ENCODE results near the gene NRG2.

Gene NRG2

GRCh38 chr5:139803978-139804377, 239.1 kb downstream of the NRG2 start:
- no peak overlapping the region for H3K4me3 ChIP-seq (ENCODE audit: low read depth, low read length)
- TF ChIP-seq, protein P1, sequence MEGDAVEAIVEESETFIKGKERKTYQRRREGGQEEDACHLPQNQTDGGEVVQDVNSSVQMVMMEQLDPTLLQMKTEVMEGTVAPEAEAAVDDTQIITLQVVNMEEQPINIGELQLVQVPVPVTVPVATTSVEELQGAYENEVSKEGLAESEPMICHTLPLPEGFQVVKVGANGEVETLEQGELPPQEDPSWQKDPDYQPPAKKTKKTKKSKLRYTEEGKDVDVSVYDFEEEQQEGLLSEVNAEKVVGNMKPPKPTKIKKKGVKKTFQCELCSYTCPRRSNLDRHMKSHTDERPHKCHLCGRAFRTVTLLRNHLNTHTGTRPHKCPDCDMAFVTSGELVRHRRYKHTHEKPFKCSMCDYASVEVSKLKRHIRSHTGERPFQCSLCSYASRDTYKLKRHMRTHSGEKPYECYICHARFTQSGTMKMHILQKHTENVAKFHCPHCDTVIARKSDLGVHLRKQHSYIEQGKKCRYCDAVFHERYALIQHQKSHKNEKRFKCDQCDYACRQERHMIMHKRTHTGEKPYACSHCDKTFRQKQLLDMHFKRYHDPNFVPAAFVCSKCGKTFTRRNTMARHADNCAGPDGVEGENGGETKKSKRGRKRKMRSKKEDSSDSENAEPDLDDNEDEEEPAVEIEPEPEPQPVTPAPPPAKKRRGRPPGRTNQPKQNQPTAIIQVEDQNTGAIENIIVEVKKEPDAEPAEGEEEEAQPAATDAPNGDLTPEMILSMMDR (IDR thresholded peaks at IDR 0.05; ENCODE audit: control insufficient read depth, extremely low read depth, insufficient read depth) = no peak
- no peak for DNase-seq (ENCODE audit: low read depth)

- no peak overlapping the region for H3K4me3 ChIP-seq (ENCODE audit: low read depth, low read length)
- TF ChIP-seq, protein P1 (IDR thresholded peaks at IDR 0.05; ENCODE audit: control insufficient read depth, extremely low read depth, insufficient read depth) = no peak
- DNase-seq (ENCODE audit: low read depth) = no peak
These were observed 243.7 kb downstream of the NRG2 start for GRCh38 chr5:139799359-139799758.

DNA sequence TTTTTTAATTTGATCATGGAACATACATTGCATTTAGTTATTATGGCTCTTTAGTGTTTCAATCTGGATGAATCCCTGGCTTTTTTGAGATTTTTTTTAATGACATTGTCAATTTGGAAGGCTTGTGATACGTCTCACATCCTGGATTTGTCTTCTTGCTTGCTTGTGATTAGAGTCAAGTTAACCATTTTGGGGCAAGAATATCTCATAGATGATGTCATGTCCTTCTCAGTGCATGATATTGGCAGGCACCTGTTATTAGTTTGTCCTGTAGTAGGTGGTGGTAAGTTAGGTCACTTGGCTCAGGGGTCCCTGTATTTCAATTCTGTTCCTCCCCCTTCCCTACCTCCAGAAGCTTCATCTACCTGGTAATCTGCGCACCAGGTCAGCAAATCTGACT, 244.2 kb downstream of the NRG2 start:
- TF ChIP-seq, protein P1 (IDR thresholded peaks at IDR 0.05; ENCODE audit: control insufficient read depth, extremely low read depth, insufficient read depth) = no peak
- DNase-seq (ENCODE audit: low read depth) = no peak
- H3K4me3 ChIP-seq (ENCODE audit: low read depth, low read length) = no peak overlapping the region

- TF ChIP-seq, protein P1 (IDR thresholded peaks at IDR 0.05; ENCODE audit: control insufficient read depth, extremely low read depth, insufficient read depth) = no peak
- H3K4me3 ChIP-seq (ENCODE audit: low read depth, low read length) = no peak overlapping the region
- DNase-seq (ENCODE audit: low read depth) = no peak
These were observed 245.1 kb downstream of the NRG2 start for GRCh38 chr5:139797856-139798510.

DNA sequence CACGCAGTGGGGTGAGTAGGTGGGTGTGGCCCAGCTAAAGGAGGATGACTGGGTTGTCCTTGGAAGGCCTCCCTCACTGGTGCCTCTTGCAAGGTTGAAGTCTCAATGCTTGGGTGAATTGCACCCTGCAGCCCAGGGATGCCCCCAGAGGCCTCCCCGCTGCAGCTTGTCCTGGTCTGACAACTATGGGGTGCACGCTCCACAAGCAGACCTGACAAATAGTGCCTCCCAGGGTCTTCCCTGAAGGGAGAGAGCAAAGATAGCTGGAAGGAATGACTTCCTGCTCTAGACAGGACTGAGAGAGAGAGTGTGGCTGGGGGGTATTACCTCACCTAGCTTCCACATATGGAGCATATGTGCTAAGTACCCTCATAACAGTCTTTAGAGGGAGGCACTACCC, 245.8 kb downstream of the NRG2 start:
- no peak for DNase-seq (ENCODE audit: low read depth)
- H3K4me3 ChIP-seq (ENCODE audit: low read depth, low read length) = no peak overlapping the region

More for the DNA sequence above, 245.8 kb downstream of the NRG2 start:
- TF ChIP-seq, protein P1 (IDR thresholded peaks at IDR 0.05; ENCODE audit: control insufficient read depth, extremely low read depth, insufficient read depth) = no peak
